K562 (cell line): ENCODE results near the gene A1BG. TPM values are rescaled to one million over a fixed set of nuclear protein-coding genes. Genes with fewer than 3 reads are reported as not detected.

Experiments
- ARID3B ChIP-seq: fragments of 250-450 bp; sonication (Bioruptor Pico); IDR thresholded peaks from 2 replicates; pipeline ENCODE4 v1.4.0; 2020; ENCODE audit warnings: borderline replicate concordance
- EGR1 ChIP-seq: fragments of 450-650 bp; conservative IDR thresholded peaks from 2 replicates; pipeline ENCODE4 v1.6.1; 2017; ENCODE audit warnings: mild to moderate bottlenecking
- EZH2 ChIP-seq: IDR thresholded peaks from 2 replicates; pipeline ENCODE4 v1.6.1; 2012; ENCODE audit warnings: low read depth, mild to moderate bottlenecking, inconsistent platforms, low read length, borderline replicate concordance
- GTF2A2 ChIP-seq: IDR thresholded peaks from 2 replicates; pipeline ENCODE4 v1.6.1; 2016; ENCODE audit warnings: mild to moderate bottlenecking, missing genetic modification characterization, missing compliant biosample characterization
- HINFP ChIP-seq: fragments of 450-650 bp; conservative IDR thresholded peaks from 2 replicates; pipeline ENCODE4 v1.6.1; 2016; ENCODE audit warnings: missing genetic modification characterization, low read depth, mild to moderate bottlenecking, control low read depth, missing compliant biosample characterization
- HMG20B ChIP-seq: fragments of 250-450 bp; sonication (Bioruptor Pico); IDR thresholded peaks from 2 replicates; pipeline ENCODE4 v1.5.0; 2021; ENCODE audit warnings: mild to moderate bottlenecking
- HNRNPLL ChIP-seq: fragments of 200-400 bp; formaldehyde crosslinking; IDR thresholded peaks from 2 replicates; pipeline ENCODE4 v1.6.1; 2017; ENCODE audit warnings: low read length, low read depth, mild to moderate bottlenecking; ENCODE audit not compliant: poor library complexity, severe bottlenecking
- KDM4B ChIP-seq, 2 experiments: fragments of 450-650 bp in 1 of 2; sonication (generic) in 1 of 2; IDR thresholded peaks; 2 replicates each; pipeline ENCODE4 v1.6.1; 2016 to 2017; ENCODE audit warnings: borderline replicate concordance in 2 of 2, antibody characterized with exemption in 1 of 2, low read depth in 1 of 2, mild to moderate bottlenecking in 1 of 2
- KLF1 ChIP-seq: fragments of 450-650 bp; IDR thresholded peaks from 2 replicates; pipeline ENCODE4 v1.6.1; 2016; ENCODE audit warnings: missing genetic modification characterization, missing compliant biosample characterization
- MBD2 ChIP-seq: sonication (generic); IDR thresholded peaks from 2 replicates; pipeline ENCODE4 v1.6.1; 2016; ENCODE audit warnings: low read depth, borderline replicate concordance
- NFATC3 ChIP-seq: fragments of 450-650 bp; IDR thresholded peaks from 2 replicates; pipeline ENCODE4 v1.6.1; 2017; ENCODE audit warnings: mild to moderate bottlenecking
- NFIX ChIP-seq: fragments of 250-450 bp; sonication (Bioruptor Pico); IDR thresholded peaks from 2 replicates; pipeline ENCODE4 v1.4.0; 2020; ENCODE audit warnings: low read depth, mild to moderate bottlenecking, moderate library complexity
- NR2F6 ChIP-seq: fragments of 450-650 bp; formaldehyde crosslinking; IDR thresholded peaks from 2 replicates; pipeline ENCODE4 v1.4.0; 2020; ENCODE audit warnings: mild to moderate bottlenecking
- PML ChIP-seq: IDR thresholded peaks from 2 replicates; pipeline ENCODE4 v1.6.1; 2012; ENCODE audit warnings: low read length, inconsistent platforms
- PRMT5 ChIP-seq: sonication (generic); formaldehyde crosslinking; IDR thresholded peaks from 2 replicates; pipeline ENCODE4 v1.5.0; 2020; ENCODE audit warnings: missing genetic modification reagents
- RCOR1 ChIP-seq, 2 experiments: IDR thresholded peaks; 2 replicates each; pipeline ENCODE4 v1.6.1; 2012; ENCODE audit warnings: low read depth in 2 of 2, low read length in 2 of 2, borderline replicate concordance in 1 of 2, improper control_type of control experiment in 1 of 2
- SIRT6 ChIP-seq: IDR thresholded peaks from one replicate; pipeline ENCODE4 v1.6.1; 2012; ENCODE audit warnings: low read depth, mild to moderate bottlenecking, control low read depth, inconsistent platforms, low read length, moderate library complexity
- SNAPC5 ChIP-seq: fragments of 250-450 bp; sonication (Bioruptor Pico); IDR thresholded peaks from 2 replicates; pipeline ENCODE4 v1.8.0; 2021; ENCODE audit warnings: moderate library complexity, mild to moderate bottlenecking, inconsistent platforms
- TCFL5 ChIP-seq: fragments of 250-450 bp; sonication (Bioruptor Pico); conservative IDR thresholded peaks from 2 replicates; pipeline ENCODE4 v1.6.1; 2021; ENCODE audit warnings: mild to moderate bottlenecking, moderate library complexity, matching md5 sums
- ZFP30 ChIP-seq: fragments of 250-450 bp; sonication (Bioruptor Pico); IDR thresholded peaks from 2 replicates; pipeline ENCODE4 v1.8.0; 2022; ENCODE audit warnings: moderate library complexity, mild to moderate bottlenecking, inconsistent platforms, borderline replicate concordance
- ZFP91 ChIP-seq: sonication (generic); formaldehyde crosslinking; IDR thresholded peaks from 2 replicates; pipeline ENCODE4 v1.8.0; 2022; ENCODE audit warnings: mild to moderate bottlenecking, missing genetic modification reagents
- ZNF24 ChIP-seq: fragments of 450-650 bp; IDR thresholded peaks from 2 replicates; pipeline ENCODE4 v1.6.1; 2016
- ZNF282 ChIP-seq: sonication (generic); formaldehyde crosslinking; IDR thresholded peaks from 2 replicates; pipeline ENCODE4 v1.8.1; 2023; ENCODE audit warnings: missing genetic modification reagents
- polyA plus RNA-seq, 8 experiments: library from polyadenylated mRNA; depleted of rRNA in 4 of 8; stranded (reverse) in 5 of 8; unstranded in 3 of 8; fragments of >200 nt; fragmentation: Nextera tagmentation in 2 of 8; fragmentation: Illumina TruSeq in 1 of 8; extraction: Ambion mirVana in 2 of 8; extraction: Trizol in 1 of 8; gene quantifications; 2 replicates each; pipeline versions ENCODE4 v1.2.1 to v1.2.3, GENCODE V29; 2011 to 2014; ENCODE audit warnings: inconsistent platforms in 1 of 8, missing spikeins in 1 of 8
- total RNA-seq, 7 experiments: library from RNA; depleted of rRNA in 6 of 7; stranded (reverse); fragments of >200 nt in 6 of 7; fragmentation: Illumina TruSeq in 2 of 7; extraction: Trizol in 2 of 7; gene quantifications; 2 replicates each; pipeline versions ENCODE4 v1.2.1 to v1.2.3, GENCODE V29; 2011 to 2021; ENCODE audit warnings: low replicate concordance in 1 of 7

Gene A1BG
- total and polyA plus RNA-seq, 9 of the 15 experiments (the other 6 are each of a cell fraction or from before 2014, with no cell fraction given): 0.10 to 19.8 (median 2.6) TPM

- no peak for TF ChIP-seq ZFP30
- no peak for TF ChIP-seq SIRT6
- no peak for TF ChIP-seq ARID3B
- TF ChIP-seq ZNF282 (CRISPR knock-in tag): no peak
- no peak for TF ChIP-seq NR2F6 (CRISPR knock-in tag)
- no peak for TF ChIP-seq TCFL5
- TF ChIP-seq GTF2A2 (tag): no peak
- TF ChIP-seq ZFP91 (CRISPR knock-in tag): no peak
- 0 out of 2 replicates have a peak, but pooled peaks have one; percentile 72 for TF ChIP-seq MBD2
- peak; percentile 78 for TF ChIP-seq HNRNPLL
- peak; percentile 87 for TF ChIP-seq ZNF24
- peak; percentile 79; the same call in 1 of the 2 replicates for TF ChIP-seq PML
- TF ChIP-seq EGR1: no peak
- peak; percentile 95 for TF ChIP-seq NFATC3
- TF ChIP-seq KDM4B (IDR thresholded peaks at IDR 0.05; ENCODE audit: borderline replicate concordance in 2 of 2, low read depth in 1 of 2): peak in 1 of 2 experiments; percentile 41; a peak in 1 of 4 replicates
- TF ChIP-seq HMG20B (CRISPR knock-in tag): no peak
- TF ChIP-seq EZH2: no peak
- no peak; the same call in 1 of the 2 replicates for TF ChIP-seq KLF1 (tag)
- no peak for TF ChIP-seq SNAPC5
- TF ChIP-seq NFIX (CRISPR knock-in tag): no peak
- peak in 1 of 2 experiments; percentile 5; a peak in 1 of 4 replicates for TF ChIP-seq RCOR1 (IDR thresholded peaks at IDR 0.05; ENCODE audit: borderline replicate concordance in 1 of 2, low read depth in 2 of 2, low read length in 2 of 2)
- no peak for TF ChIP-seq PRMT5 (CRISPR knock-in tag)
- no peak for TF ChIP-seq HINFP
Measured at GRCh38 chr19:58362272-58362994, 9.1 kb upstream of the A1BG start, which contains the start of gene ZNF497 (continued).
